T-helper 1 cell treated with Interleukin-12 subunit alpha and Interleukin-12 subunit beta and Interleukin-4 antibody, amounts not matched to agents 30 μg/mL and 1 μg/mL, for 36 hours (primary cell): Measurements from ENCODE around the gene TCEAL5.
"Not testable (repeated sequence)": the region's sequence is repeated elsewhere in the genome, so short reads cannot be mapped to it uniquely, and the experiment has no call there.

Source experiments
- H3K27ac Mint-ChIP-seq: one replicate; pipeline ENCODE4 v1.8.0; 2021; ENCODE audit warnings: mild to moderate bottlenecking, mixed read lengths
- H3K27me3 Mint-ChIP-seq: one replicate; pipeline ENCODE4 v1.8.0; 2021; ENCODE audit warnings: low read depth, mixed read lengths
- H3K36me3 Mint-ChIP-seq: one replicate; pipeline ENCODE4 v1.8.0; 2021; ENCODE audit warnings: low read depth, mixed read lengths
- H3K4me1 Mint-ChIP-seq: one replicate; pipeline ENCODE4 v1.8.0; 2021; ENCODE audit warnings: low read depth, mixed read lengths
- H3K4me3 Mint-ChIP-seq: one replicate; pipeline ENCODE4 v1.8.0; 2021; ENCODE audit warnings: mild to moderate bottlenecking, moderate library complexity, mixed read lengths
- H3K9me3 Mint-ChIP-seq: one replicate; pipeline ENCODE4 v1.8.0; 2021; ENCODE audit warnings: mixed read lengths

TCEAL5 gene

GRCh38 chrX:103253608-103254007 is 22.9 kb downstream of the TCEAL5 start:
- Mint-ChIP-seq H3K4me1 (peaks cover 17% of the 10 kb centered on the region), H3K4me3 (peak overlapping the region; percentile 93), H3K36me3 (peaks cover 16% of the 10 kb centered on the region), H3K27me3 (peaks cover 3% of the 10 kb centered on the region), H3K9me3 (no peaks in the 10 kb centered on the region), H3K27ac (peak overlapping the region; percentile 15)

GRCh38 chrX:103250977-103251376 is 25.6 kb downstream of the TCEAL5 start:
- Mint-ChIP-seq H3K27me3 (peaks cover 8% of the 10 kb centered on the region), H3K4me3 (no peak overlapping the region), H3K27ac (no peak overlapping the region), H3K9me3 (no peaks in the 10 kb centered on the region), H3K4me1 (peaks cover 17% of the 10 kb centered on the region), H3K36me3 (peaks cover 16% of the 10 kb centered on the region)

GRCh38 chrX:103249805-103250204 is 26.7 kb downstream of the TCEAL5 start:
- H3K9me3 Mint-ChIP-seq = no peaks in the 10 kb centered on the region
- H3K27ac Mint-ChIP-seq = no peak overlapping the region
- peaks cover 13% of the 10 kb centered on the region for H3K4me1 Mint-ChIP-seq
- H3K27me3 Mint-ChIP-seq = peaks cover 8% of the 10 kb centered on the region
- H3K36me3 Mint-ChIP-seq = peaks cover 13% of the 10 kb centered on the region
- H3K4me3 Mint-ChIP-seq = no peak overlapping the region

GRCh38 chrX:103248553-103248952 is 28.0 kb downstream of the TCEAL5 start:
- H3K27ac Mint-ChIP-seq = no peak overlapping the region
- no peak overlapping the region for H3K4me3 Mint-ChIP-seq
- no peaks in the 10 kb centered on the region for H3K9me3 Mint-ChIP-seq

GRCh38 chrX:103240155-103240554 is 36.4 kb downstream of the TCEAL5 start:
- Mint-ChIP-seq H3K4me1 (no peaks in the 10 kb centered on the region), H3K36me3 (no peaks in the 10 kb centered on the region), H3K27me3 (peaks cover 10% of the 10 kb centered on the region), H3K4me3 (no peak overlapping the region), H3K27ac (no peak overlapping the region), H3K9me3 (no peaks in the 10 kb centered on the region)

More at GRCh38 chrX:103248553-103248952, 28.0 kb downstream of the TCEAL5 start:
- Mint-ChIP-seq H3K27me3 (peaks cover 8% of the 10 kb centered on the region), H3K36me3 (peaks cover 3% of the 10 kb centered on the region), H3K4me1 (peaks cover 5% of the 10 kb centered on the region)

- Mint-ChIP-seq H3K36me3 (no peaks in the 10 kb centered on the region), H3K27me3 (no peaks in the 10 kb centered on the region), H3K9me3 (no peaks in the 10 kb centered on the region), H3K4me1 (no peaks in the 10 kb centered on the region), H3K4me3 (no peak overlapping the region), H3K27ac (no peak overlapping the region)
These were observed 40.3 kb downstream of the TCEAL5 start for GRCh38 chrX:103236296-103236695.

- not testable (repeated sequence) for H3K27ac Mint-ChIP-seq, H3K27me3 Mint-ChIP-seq, H3K9me3 Mint-ChIP-seq, H3K36me3 Mint-ChIP-seq, H3K4me1 Mint-ChIP-seq, H3K4me3 Mint-ChIP-seq
These were observed 40.9 kb downstream of the TCEAL5 start for GRCh38 chrX:103235608-103236007.

- H3K4me1 Mint-ChIP-seq = no peaks in the 10 kb centered on the region
- no peak overlapping the region for H3K27ac Mint-ChIP-seq
- H3K4me3 Mint-ChIP-seq = no peak overlapping the region
- H3K36me3 Mint-ChIP-seq = no peaks in the 10 kb centered on the region
- H3K27me3 Mint-ChIP-seq = no peaks in the 10 kb centered on the region
- no peaks in the 10 kb centered on the region for H3K9me3 Mint-ChIP-seq
These were observed 41.7 kb downstream of the TCEAL5 start for GRCh38 chrX:103234869-103235268.

GRCh38 chrX:103233263-103233662 is 43.3 kb downstream of the TCEAL5 start:
- Mint-ChIP-seq H3K36me3 (no peaks in the 10 kb centered on the region), H3K4me1 (no peaks in the 10 kb centered on the region), H3K9me3 (no peaks in the 10 kb centered on the region), H3K27me3 (no peaks in the 10 kb centered on the region), H3K4me3 (no peak overlapping the region), H3K27ac (no peak overlapping the region)

GRCh38 chrX:103225918-103226317 is 50.6 kb downstream of the TCEAL5 start:
- H3K9me3 Mint-ChIP-seq, H3K36me3 Mint-ChIP-seq, H3K27ac Mint-ChIP-seq, H3K4me3 Mint-ChIP-seq, H3K4me1 Mint-ChIP-seq: not testable (repeated sequence)
- H3K27me3 Mint-ChIP-seq = peaks cover 30% of the 10 kb centered on the region
